Fibroblast of skin of right biceps (primary cell): ENCODE data around the gene STEAP1.
"Not testable (repeated sequence)": the region's sequence is repeated elsewhere in the genome, so short reads cannot be mapped to it uniquely, and the experiment has no call there.

Experiments
- DNase-seq: peaks from one replicate; pipeline ENCODE4 v3.0.0-alpha.2; 2013

The STEAP1 gene

GRCh38 chr7:90153943-90154771 lies at the start of gene STEAP1:
TSS of gene STEAP1 (plus strand) at chr7:90154469. CDS start at chr7:90159789, 5,320 bp downstream.
- DNase-seq = peak; percentile 86

- not testable (repeated sequence) for DNase-seq
Observed at GRCh38 chr7:90114972-90115371, 39.3 kb upstream of the STEAP1 start.

- peak; percentile 1 for DNase-seq
Observed at GRCh38 chr7:90118551-90119177, 35.6 kb upstream of the STEAP1 start.

GRCh38 chr7:90119178-90119971 lies 34.9 kb upstream of the STEAP1 start:
- DNase-seq = peak; percentile 22

- DNase-seq = not testable (repeated sequence)
Observed at GRCh38 chr7:90120205-90120604, 34.1 kb upstream of the STEAP1 start.

- not testable (repeated sequence) for DNase-seq
Observed at GRCh38 chr7:90131746-90132145, 22.5 kb upstream of the STEAP1 start.

- DNase-seq = not testable (repeated sequence)
Observed at GRCh38 chr7:90147079-90147960, 6.9 kb upstream of the STEAP1 start.

- not testable (repeated sequence) for DNase-seq
Observed at GRCh38 chr7:90149428-90149827, 4.8 kb upstream of the STEAP1 start.

- not testable (repeated sequence) for DNase-seq
Observed at GRCh38 chr7:90151884-90152283, 2.4 kb upstream of the STEAP1 start.

- DNase-seq = peak; percentile 77
Observed at GRCh38 chr7:90152642-90153253, 1.5 kb upstream of the STEAP1 start.

- no peak for DNase-seq
Observed at GRCh38 chr7:90155206-90155605, 937 bp downstream of the STEAP1 start.

- DNase-seq = peak; percentile 46
Observed at GRCh38 chr7:90157331-90157730, 3.1 kb downstream of the STEAP1 start.

- peak; percentile 58 for DNase-seq
Observed at GRCh38 chr7:90157761-90158350, 3.6 kb downstream of the STEAP1 start.

- no peak for DNase-seq
Observed at GRCh38 chr7:90163534-90163933, 9.3 kb downstream of the STEAP1 start.

GRCh38 chr7:90165724-90166123 lies 11.5 kb downstream of the STEAP1 start:
- no peak for DNase-seq

- no peak for DNase-seq
Observed at GRCh38 chr7:90166153-90166552, 11.9 kb downstream of the STEAP1 start.

GRCh38 chr7:90167361-90167760 lies 13.1 kb downstream of the STEAP1 start:
- DNase-seq = no peak

GRCh38 chr7:90169891-90170290 lies 15.6 kb downstream of the STEAP1 start:
- DNase-seq = no peak

GRCh38 chr7:90172121-90172520 lies 17.9 kb downstream of the STEAP1 start:
- no peak for DNase-seq

- DNase-seq = no peak
Observed at GRCh38 chr7:90172624-90173023, 18.4 kb downstream of the STEAP1 start.

- no peak for DNase-seq
Observed at GRCh38 chr7:90173127-90173844, 19.0 kb downstream of the STEAP1 start.
